Measurements from ENCODE around the gene EHD3. TPM values are rescaled to one million over a fixed set of nuclear protein-coding genes. Genes with fewer than 3 reads are reported as not detected.

Gene EHD3
- total RNA-seq, 5 donors from 2014 or later (not counting 1 experiment from before 2014, with no cell fraction given) = 2.9 to 4.2 (median 4.0) TPM

- Mint-ChIP-seq H3K36me3 (no peaks in the 10 kb centered on the region), H3K4me1 (peaks cover 17 to 30% (median 26%) of the 10 kb centered on the region in 3 donors)
Measured at GRCh38 chr2:31232586-31232985, 1.4 kb upstream of the EHD3 start.

GRCh38 chr2:31233231-31233630 is 721 bp upstream of the EHD3 start:
- peak overlapping the region; percentile 75 to 80 (median 77) for H3K4me3 Mint-ChIP-seq

More at GRCh38 chr2:31232586-31232985, 1.4 kb upstream of the EHD3 start:
- peaks cover 7 to 22% of the 10 kb centered on the region in 2 experiments for H3K4me1 ChIP-seq (ENCODE audit: control insufficient read depth in 1 of 2, extremely low read depth in 1 of 2, insufficient read depth in 2 of 2, low read length in 2 of 2)
- POLR2A ChIA-PET = no interaction called here
- DNase-seq = no peak
- Mint-ChIP-seq H3K9me3 (no peaks in the 10 kb centered on the region), H3K27ac (no peak overlapping the region), H3K4me3 (no peak overlapping the region), H3K27me3 (peaks cover 0 to 3% of the 10 kb centered on the region in 2 donors)
- no peak overlapping the region for H3K4me3 ChIP-seq (ENCODE audit: control insufficient read depth in 1 of 2, extremely low read depth in 1 of 2, low read length in 1 of 2)
- H3K9me3 ChIP-seq = no peaks in the 10 kb centered on the region
- no peaks in the 10 kb centered on the region for H3K36me3 ChIP-seq (ENCODE audit: control insufficient read depth in 2 of 2, extremely low read depth in 1 of 2, insufficient read depth in 1 of 2, low read length in 1 of 2)
- H3K27me3 ChIP-seq (replicated peaks in 1 of 2; ENCODE audit: control insufficient read depth in 2 of 2, extremely low read depth in 1 of 2, insufficient read depth in 2 of 2, low read length in 1 of 2) = peaks cover 0 to 2% of the 10 kb centered on the region in 2 experiments
- no peak for ATAC-seq (replicated peaks in 1 of 4)
- WGBS (ENCODE audit: insufficient coverage) = no CpG with 5 or more reads among the region's 4 CpGs
- H3K27ac ChIP-seq (ENCODE audit: low read length) = no peak overlapping the region
- CTCF ChIA-PET = interaction anchor here in 1 of 2 donors (0.8 to 1.2 kb wide), 2 partner anchors 516 to 521 kb away, joined by 3 read pairs; no protein-coding TSS in a partner anchor

DNA sequence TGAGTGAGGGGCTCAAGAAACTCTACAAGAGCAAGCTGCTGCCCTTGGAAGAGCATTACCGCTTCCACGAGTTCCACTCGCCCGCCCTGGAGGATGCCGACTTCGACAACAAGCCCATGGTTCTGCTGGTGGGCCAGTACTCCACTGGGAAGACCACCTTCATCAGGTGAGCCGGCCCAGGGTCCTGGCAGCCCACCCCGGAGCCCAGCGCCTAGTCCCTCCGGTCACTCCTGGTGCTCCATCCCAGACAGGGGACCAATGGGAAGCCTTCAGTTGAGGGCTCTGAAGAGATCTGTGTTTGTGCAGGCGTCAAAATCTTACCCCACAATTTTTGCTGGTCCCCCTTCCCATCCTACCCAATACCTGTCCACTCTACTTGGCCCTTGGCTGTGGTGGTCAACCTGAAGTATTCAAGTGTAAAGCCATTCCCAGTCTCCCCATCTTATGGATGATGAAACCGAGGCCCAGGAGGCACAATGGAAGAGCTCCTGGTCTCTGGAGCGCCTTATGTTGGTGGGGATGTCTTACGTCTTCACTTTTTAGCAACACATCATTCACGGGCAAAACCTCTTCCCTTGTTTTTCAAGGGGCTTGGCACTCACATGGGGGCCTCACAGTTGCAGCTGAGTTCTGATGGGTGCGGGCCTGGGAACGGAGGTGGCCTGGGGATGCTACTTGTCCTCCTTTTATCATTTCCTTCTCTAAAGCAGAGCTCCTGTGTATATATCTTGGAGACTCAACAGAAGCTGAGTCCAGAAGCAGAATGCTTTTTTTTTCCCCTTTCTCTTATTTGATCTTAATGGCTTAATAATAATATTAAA is 941 bp downstream of the EHD3 start:
- CTCF ChIA-PET = no interaction called here
- WGBS (ENCODE audit: insufficient coverage) = 91% methylated on average over 10 of the region's 17 CpGs
- POLR2A ChIA-PET = no interaction called here

More at GRCh38 chr2:31233231-31233630, 721 bp upstream of the EHD3 start:
- no peak for DNase-seq
- Mint-ChIP-seq H3K27ac (peak overlapping the region in 1 of 2 donors; percentile 54), H3K4me1 (peaks cover 17 to 30% (median 26%) of the 10 kb centered on the region in 3 donors), H3K9me3 (no peaks in the 10 kb centered on the region), H3K27me3 (no peaks in the 10 kb centered on the region), H3K36me3 (no peaks in the 10 kb centered on the region)
- H3K4me1 ChIP-seq (ENCODE audit: control insufficient read depth in 1 of 2, extremely low read depth in 1 of 2, insufficient read depth in 2 of 2, low read length in 2 of 2) = peaks cover 7 to 22% of the 10 kb centered on the region in 2 experiments
- H3K27me3 ChIP-seq (replicated peaks in 1 of 2; ENCODE audit: control insufficient read depth in 2 of 2, extremely low read depth in 1 of 2, insufficient read depth in 2 of 2, low read length in 1 of 2) = no peaks in the 10 kb centered on the region
- WGBS (ENCODE audit: insufficient coverage) = 100% methylated on average over 1 of the region's 1 CpG
- H3K4me3 ChIP-seq (ENCODE audit: control insufficient read depth in 1 of 2, extremely low read depth in 1 of 2, low read length in 1 of 2) = peak overlapping the region in 1 of 2 donors; percentile 61
- H3K36me3 ChIP-seq (ENCODE audit: control insufficient read depth in 2 of 2, extremely low read depth in 1 of 2, insufficient read depth in 1 of 2, low read length in 1 of 2) = no peaks in the 10 kb centered on the region
- no peak for ATAC-seq (replicated peaks in 1 of 4)
- no peaks in the 10 kb centered on the region for H3K9me3 ChIP-seq
- POLR2A ChIA-PET = no interaction called here
- CTCF ChIA-PET = interaction anchor here (0.7 to 1.2 kb wide), 5 partner anchors 17 to 522 kb away, joined by 3 to 4 read pairs (median 3); no protein-coding TSS in a partner anchor
- H3K27ac ChIP-seq (ENCODE audit: low read length) = no peak overlapping the region

DNA sequence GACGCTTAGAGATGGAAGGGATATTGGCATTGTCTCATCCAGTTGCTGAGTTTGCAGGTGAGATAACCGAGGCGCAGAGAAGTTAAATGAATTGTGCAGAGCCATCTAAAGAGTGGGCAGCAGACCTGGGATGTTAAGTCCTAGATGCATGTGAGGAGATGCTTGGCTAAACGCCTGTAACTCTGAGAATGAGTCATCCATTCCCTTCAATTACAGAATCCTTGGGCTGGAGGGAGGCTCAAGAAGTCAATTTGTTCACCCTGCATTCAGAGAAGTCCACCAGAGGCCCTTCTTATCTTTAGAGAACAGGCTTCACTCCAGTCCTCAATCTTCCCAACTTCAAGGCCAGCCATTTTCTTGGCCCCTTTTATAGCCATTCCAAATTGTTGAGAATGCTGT is 1.6 kb downstream of the EHD3 start:
- DNase-seq (no peak), ATAC-seq (replicated peaks in 1 of 4) (no peak)
- H3K27ac ChIP-seq (ENCODE audit: low read length) = no peak overlapping the region
- Mint-ChIP-seq H3K4me1 (peaks cover 17 to 30% (median 26%) of the 10 kb centered on the region in 3 donors), H3K9me3 (no peaks in the 10 kb centered on the region), H3K4me3 (peak overlapping the region; percentile 73 to 75 (median 75)), H3K27me3 (no peaks in the 10 kb centered on the region), H3K27ac (peak overlapping the region; percentile 61 to 62), H3K36me3 (no peaks in the 10 kb centered on the region)
- peaks cover 7 to 22% of the 10 kb centered on the region in 2 experiments for H3K4me1 ChIP-seq (ENCODE audit: control insufficient read depth in 1 of 2, extremely low read depth in 1 of 2, insufficient read depth in 2 of 2, low read length in 2 of 2)
- CTCF ChIA-PET = no interaction called here
- H3K4me3 ChIP-seq (ENCODE audit: control insufficient read depth in 1 of 2, extremely low read depth in 1 of 2, low read length in 1 of 2) = no peak overlapping the region
- H3K9me3 ChIP-seq = no peaks in the 10 kb centered on the region
- H3K27me3 ChIP-seq (replicated peaks in 1 of 2; ENCODE audit: control insufficient read depth in 2 of 2, extremely low read depth in 1 of 2, insufficient read depth in 2 of 2, low read length in 1 of 2) = no peaks in the 10 kb centered on the region
- WGBS (ENCODE audit: insufficient coverage) = 100% methylated on average over 2 of the region's 4 CpGs
- no peaks in the 10 kb centered on the region for H3K36me3 ChIP-seq (ENCODE audit: control insufficient read depth in 2 of 2, extremely low read depth in 1 of 2, insufficient read depth in 1 of 2, low read length in 1 of 2)
- POLR2A ChIA-PET = no interaction called here

More for the DNA sequence above, 941 bp downstream of the EHD3 start:
- no peaks in the 10 kb centered on the region for H3K36me3 Mint-ChIP-seq
- H3K4me3 ChIP-seq (ENCODE audit: control insufficient read depth in 1 of 2, extremely low read depth in 1 of 2, low read length in 1 of 2) = peak overlapping the region; percentile 61 to 70
- no peaks in the 10 kb centered on the region for H3K27me3 Mint-ChIP-seq
- H3K4me1 Mint-ChIP-seq = peaks cover 17 to 30% (median 26%) of the 10 kb centered on the region in 3 donors
- H3K4me1 ChIP-seq (ENCODE audit: control insufficient read depth in 1 of 2, extremely low read depth in 1 of 2, insufficient read depth in 2 of 2, low read length in 2 of 2) = peaks cover 7 to 22% of the 10 kb centered on the region in 2 experiments
- no peaks in the 10 kb centered on the region for H3K9me3 Mint-ChIP-seq
- DNase-seq (no peak), ATAC-seq (replicated peaks in 1 of 4) (no peak)
- H3K4me3 Mint-ChIP-seq = peak overlapping the region; percentile 73 to 75 (median 75)
- H3K27ac Mint-ChIP-seq = peak overlapping the region; percentile 61 to 62
- H3K27ac ChIP-seq (ENCODE audit: low read length) = no peak overlapping the region
- no peaks in the 10 kb centered on the region for H3K27me3 ChIP-seq (replicated peaks in 1 of 2; ENCODE audit: control insufficient read depth in 2 of 2, extremely low read depth in 1 of 2, insufficient read depth in 2 of 2, low read length in 1 of 2)
- no peaks in the 10 kb centered on the region for H3K9me3 ChIP-seq
- no peaks in the 10 kb centered on the region for H3K36me3 ChIP-seq (ENCODE audit: control insufficient read depth in 2 of 2, extremely low read depth in 1 of 2, insufficient read depth in 1 of 2, low read length in 1 of 2)

DNA sequence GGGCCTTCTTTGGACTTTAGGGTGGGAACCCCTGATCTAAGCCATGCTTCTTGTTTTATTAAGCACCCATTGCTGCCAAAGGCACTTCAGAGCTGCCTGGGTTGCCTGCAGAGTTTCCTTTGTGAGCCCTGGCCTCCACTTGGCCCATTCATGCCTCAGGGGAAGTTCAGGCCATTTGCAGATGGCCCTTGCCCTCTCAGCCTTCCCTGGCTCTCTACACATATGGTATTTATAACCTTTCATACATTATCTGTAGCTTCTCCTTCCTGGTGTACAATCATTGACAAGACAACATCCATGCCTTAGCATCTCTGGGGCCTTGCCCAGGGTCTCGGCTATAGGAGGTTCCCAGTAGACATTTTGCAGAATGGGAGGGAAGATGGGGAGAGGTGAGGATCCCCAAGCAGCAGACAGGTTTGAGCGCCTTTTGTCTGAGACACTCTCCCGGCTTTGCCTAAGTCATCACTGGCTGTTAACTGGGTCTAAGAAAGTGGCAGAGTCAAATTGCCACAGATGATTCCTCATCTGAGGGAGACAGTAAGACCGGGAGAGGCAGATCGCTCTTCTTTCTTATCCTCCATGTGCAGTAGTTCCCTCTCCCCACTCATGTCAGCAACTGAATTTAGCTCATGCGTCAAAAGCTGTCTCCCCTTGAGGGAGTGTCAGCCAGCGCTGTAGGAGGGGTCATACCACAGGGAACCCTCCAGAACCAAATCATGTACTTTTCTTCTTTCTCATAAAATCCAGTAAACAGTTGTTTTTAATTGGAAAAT is 2.7 kb downstream of the EHD3 start:
- Mint-ChIP-seq H3K4me1 (peaks cover 17 to 30% (median 26%) of the 10 kb centered on the region in 3 donors), H3K27me3 (no peaks in the 10 kb centered on the region), H3K36me3 (no peaks in the 10 kb centered on the region), H3K27ac (peak overlapping the region in 1 of 2 donors; percentile 40), H3K9me3 (no peaks in the 10 kb centered on the region), H3K4me3 (no peak overlapping the region)
- Histone ChIP-seq H3K36me3 (ENCODE audit: control insufficient read depth in 2 of 2, extremely low read depth in 1 of 2, insufficient read depth in 1 of 2, low read length in 1 of 2) (no peaks in the 10 kb centered on the region), H3K27ac (ENCODE audit: low read length) (no peak overlapping the region), H3K4me1 (ENCODE audit: control insufficient read depth in 1 of 2, extremely low read depth in 1 of 2, insufficient read depth in 2 of 2, low read length in 2 of 2) (peaks cover 7 to 22% of the 10 kb centered on the region in 2 experiments), H3K9me3 (no peaks in the 10 kb centered on the region), H3K27me3 (replicated peaks in 1 of 2; ENCODE audit: control insufficient read depth in 2 of 2, extremely low read depth in 1 of 2, insufficient read depth in 2 of 2, low read length in 1 of 2) (no peaks in the 10 kb centered on the region), H3K4me3 (ENCODE audit: control insufficient read depth in 1 of 2, extremely low read depth in 1 of 2, low read length in 1 of 2) (no peak overlapping the region)
- ChIA-PET CTCF (no interaction called here), POLR2A (interaction anchor here in 1 of 2 donors (0.6 kb wide), 1 partner anchor 1088 kb away, joined by 3 read pairs; no protein-coding TSS in a partner anchor)
- WGBS (ENCODE audit: insufficient coverage) = 80% methylated on average over 3 of the region's 7 CpGs
- ATAC-seq (replicated peaks in 1 of 4) = no peak
- no peak for DNase-seq

DNA sequence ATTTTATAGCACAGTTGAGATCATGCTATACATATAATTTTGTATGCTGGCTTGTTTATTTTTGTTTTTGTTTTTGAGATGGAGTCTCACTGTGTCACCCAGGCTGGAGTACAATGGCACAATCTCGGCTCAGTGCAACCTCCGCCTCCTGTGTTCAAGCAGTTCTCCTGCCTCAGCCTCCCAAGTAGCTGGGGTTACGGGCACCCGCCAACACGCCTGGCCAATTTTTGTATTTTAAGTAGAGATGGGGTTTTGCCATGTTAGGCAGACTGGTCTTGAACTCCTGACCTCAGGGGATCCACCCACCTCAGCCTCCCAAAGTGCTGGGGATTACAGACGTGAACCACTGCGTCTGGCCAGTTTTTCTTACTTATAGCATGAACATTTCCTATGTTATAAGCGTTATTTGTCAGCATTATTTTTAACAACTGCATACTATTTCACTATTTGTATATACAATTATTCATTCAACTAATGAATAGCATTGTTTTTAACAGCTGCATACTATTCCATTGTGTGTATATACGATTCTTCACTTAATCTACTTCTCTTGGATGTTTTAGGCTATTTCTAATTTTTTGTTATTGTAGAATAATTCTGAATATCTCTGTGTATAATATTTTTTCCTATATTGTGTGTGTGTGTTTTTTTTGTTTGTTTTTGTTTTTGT is 3.5 kb downstream of the EHD3 start:
- H3K4me1 Mint-ChIP-seq = peaks cover 17 to 30% (median 26%) of the 10 kb centered on the region in 3 donors
- WGBS (ENCODE audit: insufficient coverage) = 96% methylated on average over 4 of the region's 9 CpGs
- no peaks in the 10 kb centered on the region for H3K27me3 Mint-ChIP-seq
- H3K27me3 ChIP-seq (replicated peaks in 1 of 2; ENCODE audit: control insufficient read depth in 2 of 2, extremely low read depth in 1 of 2, insufficient read depth in 2 of 2, low read length in 1 of 2) = no peaks in the 10 kb centered on the region
- peaks cover 7 to 22% of the 10 kb centered on the region in 2 experiments for H3K4me1 ChIP-seq (ENCODE audit: control insufficient read depth in 1 of 2, extremely low read depth in 1 of 2, insufficient read depth in 2 of 2, low read length in 2 of 2)
- H3K9me3 Mint-ChIP-seq = no peaks in the 10 kb centered on the region
- H3K9me3 ChIP-seq = no peaks in the 10 kb centered on the region
- H3K36me3 Mint-ChIP-seq = no peaks in the 10 kb centered on the region
- ATAC-seq (replicated peaks in 1 of 4) (no peak), DNase-seq (no peak)
- no peak overlapping the region for H3K4me3 Mint-ChIP-seq
- ChIA-PET POLR2A (interaction anchor here in 1 of 2 donors (0.6 kb wide), 1 partner anchor 1088 kb away, joined by 3 read pairs; no protein-coding TSS in a partner anchor), CTCF (no interaction called here)
- no peak overlapping the region for H3K27ac ChIP-seq (ENCODE audit: low read length)
- H3K36me3 ChIP-seq (ENCODE audit: control insufficient read depth in 2 of 2, extremely low read depth in 1 of 2, insufficient read depth in 1 of 2, low read length in 1 of 2) = no peaks in the 10 kb centered on the region
- no peak overlapping the region for H3K27ac Mint-ChIP-seq
- H3K4me3 ChIP-seq (ENCODE audit: control insufficient read depth in 1 of 2, extremely low read depth in 1 of 2, low read length in 1 of 2) = no peak overlapping the region

Measured in T-cell (primary cell).